SK-N-MC (cell line): ENCODE data around the gene PTPRN2.

Experiments
- EZH2 ChIP-seq: fragments of 200-600 bp; sonication (generic); IDR thresholded peaks from one replicate; pipeline ENCODE4 v1.6.1; 2017; ENCODE audit warnings: antibody characterized with exemption
- FOXP2 ChIP-seq: optimal IDR thresholded peaks from 2 replicates; pipeline ENCODE3; 2011; ENCODE audit warnings: mild to moderate bottlenecking, moderate library complexity; ENCODE audit not compliant: insufficient read depth; ENCODE audit errors: extremely low read length, control extremely low read depth
- POLR2AphosphoS5 ChIP-seq: IDR thresholded peaks from 2 replicates; pipeline ENCODE4 v1.6.1; 2012; ENCODE audit warnings: mild to moderate bottlenecking, low read depth, low read length, borderline replicate concordance

DNA sequence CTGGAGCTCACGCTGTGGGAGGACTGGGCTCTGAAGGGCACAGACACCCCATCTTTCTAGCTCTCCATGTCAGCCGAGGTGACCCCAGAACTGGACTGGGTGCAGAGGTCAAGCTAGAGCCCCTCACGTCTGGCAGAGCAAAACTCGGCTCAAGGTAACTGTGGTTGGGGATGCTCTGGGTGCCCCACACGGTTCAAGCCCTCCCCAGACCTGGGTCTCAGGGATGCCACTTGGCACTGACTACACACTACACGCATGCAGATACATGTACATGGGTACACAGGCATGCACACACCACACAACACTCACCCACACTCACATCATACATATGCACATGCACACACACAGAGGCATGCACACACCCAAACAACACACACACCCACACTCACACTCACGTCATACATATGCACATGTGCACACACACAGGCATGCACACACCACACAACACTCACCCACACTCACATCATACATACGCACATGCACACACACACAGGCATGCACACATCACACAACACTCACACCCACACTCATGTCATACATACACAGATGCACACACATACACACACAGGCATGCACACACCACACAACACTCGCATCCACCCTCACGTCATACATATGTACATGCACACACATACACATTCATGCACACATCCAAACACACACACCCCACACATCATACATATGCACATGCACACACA, 1031.5 kb downstream of the PTPRN2 start:
- TF ChIP-seq EZH2 (no peak), POLR2AphosphoS5 (no peak), FOXP2 (no peak)
